ENCODE data around the gene TAS1R3.

Gene TAS1R3

DNA sequence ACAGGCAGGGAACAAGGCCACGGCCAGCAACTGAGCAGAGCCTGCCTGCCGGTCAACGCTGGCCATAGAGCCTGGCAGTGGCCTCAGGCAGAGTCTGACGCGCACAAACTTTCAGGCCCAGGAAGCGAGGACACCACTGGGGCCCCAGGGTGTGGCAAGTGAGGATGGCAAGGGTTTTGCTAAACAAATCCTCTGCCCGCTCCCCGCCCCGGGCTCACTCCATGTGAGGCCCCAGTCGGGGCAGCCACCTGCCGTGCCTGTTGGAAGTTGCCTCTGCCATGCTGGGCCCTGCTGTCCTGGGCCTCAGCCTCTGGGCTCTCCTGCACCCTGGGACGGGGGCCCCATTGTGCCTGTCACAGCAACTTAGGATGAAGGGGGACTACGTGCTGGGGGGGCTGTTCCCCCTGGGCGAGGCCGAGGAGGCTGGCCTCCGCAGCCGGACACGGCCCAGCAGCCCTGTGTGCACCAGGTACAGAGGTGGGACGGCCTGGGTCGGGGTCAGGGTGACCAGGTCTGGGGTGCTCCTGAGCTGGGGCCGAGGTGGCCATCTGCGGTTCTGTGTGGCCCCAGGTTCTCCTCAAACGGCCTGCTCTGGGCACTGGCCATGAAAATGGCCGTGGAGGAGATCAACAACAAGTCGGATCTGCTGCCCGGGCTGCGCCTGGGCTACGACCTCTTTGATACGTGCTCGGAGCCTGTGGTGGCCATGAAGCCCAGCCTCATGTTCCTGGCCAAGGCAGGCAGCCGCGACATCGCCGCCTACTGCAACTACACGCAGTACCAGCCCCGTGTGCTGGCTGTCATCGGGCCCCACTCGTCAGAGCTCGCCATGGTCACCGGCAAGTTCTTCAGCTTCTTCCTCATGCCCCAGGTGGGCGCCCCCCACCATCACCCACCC lies at the start of gene TAS1R3:
Gene TAS1R3 (plus strand): TSS at position 213 of the 898 bp plus-strand sequence. CDS start 66 bp downstream, at position 279.
- H4K20me1 ChIP-seq (ENCODE audit: insufficient read depth, low read length), result 0 out of 2 replicates have a peak, but pooled peaks cover under 1% of the 10 kb centered on the region
- no peaks in the 10 kb centered on the region for H3K79me2 ChIP-seq (ENCODE audit: low read length)
- H2AFZ ChIP-seq (ENCODE audit: low read depth, low read length), result no peak within 1 kb of the TSS
- H3K9ac ChIP-seq (ENCODE audit: low read length), result no peak within 1 kb of the TSS
- H3K27me3 ChIP-seq (ENCODE audit: low read depth, low read length), result no peaks in the 10 kb centered on the region
- H3K4me3 ChIP-seq (ENCODE audit: low read length), result no peak within 1 kb of the TSS
- no peak within 1 kb of the TSS for H3K27ac ChIP-seq (ENCODE audit: low read length)
- H3K36me3 ChIP-seq (replicated peaks; ENCODE audit: low read depth, low read length), result peaks cover 4% of the 10 kb centered on the region
- no peak within 1 kb of the TSS for H3K4me2 ChIP-seq (ENCODE audit: low read length)
- TF ChIP-seq, protein P1, sequence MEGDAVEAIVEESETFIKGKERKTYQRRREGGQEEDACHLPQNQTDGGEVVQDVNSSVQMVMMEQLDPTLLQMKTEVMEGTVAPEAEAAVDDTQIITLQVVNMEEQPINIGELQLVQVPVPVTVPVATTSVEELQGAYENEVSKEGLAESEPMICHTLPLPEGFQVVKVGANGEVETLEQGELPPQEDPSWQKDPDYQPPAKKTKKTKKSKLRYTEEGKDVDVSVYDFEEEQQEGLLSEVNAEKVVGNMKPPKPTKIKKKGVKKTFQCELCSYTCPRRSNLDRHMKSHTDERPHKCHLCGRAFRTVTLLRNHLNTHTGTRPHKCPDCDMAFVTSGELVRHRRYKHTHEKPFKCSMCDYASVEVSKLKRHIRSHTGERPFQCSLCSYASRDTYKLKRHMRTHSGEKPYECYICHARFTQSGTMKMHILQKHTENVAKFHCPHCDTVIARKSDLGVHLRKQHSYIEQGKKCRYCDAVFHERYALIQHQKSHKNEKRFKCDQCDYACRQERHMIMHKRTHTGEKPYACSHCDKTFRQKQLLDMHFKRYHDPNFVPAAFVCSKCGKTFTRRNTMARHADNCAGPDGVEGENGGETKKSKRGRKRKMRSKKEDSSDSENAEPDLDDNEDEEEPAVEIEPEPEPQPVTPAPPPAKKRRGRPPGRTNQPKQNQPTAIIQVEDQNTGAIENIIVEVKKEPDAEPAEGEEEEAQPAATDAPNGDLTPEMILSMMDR (IDR thresholded peaks at IDR 0.05; ENCODE audit: low read depth, low read length), result no peak
- no peak for TF ChIP-seq EZH2phosphoT487 (IDR thresholded peaks at IDR 0.05; ENCODE audit: low read depth)
- no peaks in the 10 kb centered on the region for H3K4me1 ChIP-seq (ENCODE audit: low read length)
- H3K9me3 ChIP-seq (ENCODE audit: insufficient read depth, low read length), result no peaks in the 10 kb centered on the region

DNA sequence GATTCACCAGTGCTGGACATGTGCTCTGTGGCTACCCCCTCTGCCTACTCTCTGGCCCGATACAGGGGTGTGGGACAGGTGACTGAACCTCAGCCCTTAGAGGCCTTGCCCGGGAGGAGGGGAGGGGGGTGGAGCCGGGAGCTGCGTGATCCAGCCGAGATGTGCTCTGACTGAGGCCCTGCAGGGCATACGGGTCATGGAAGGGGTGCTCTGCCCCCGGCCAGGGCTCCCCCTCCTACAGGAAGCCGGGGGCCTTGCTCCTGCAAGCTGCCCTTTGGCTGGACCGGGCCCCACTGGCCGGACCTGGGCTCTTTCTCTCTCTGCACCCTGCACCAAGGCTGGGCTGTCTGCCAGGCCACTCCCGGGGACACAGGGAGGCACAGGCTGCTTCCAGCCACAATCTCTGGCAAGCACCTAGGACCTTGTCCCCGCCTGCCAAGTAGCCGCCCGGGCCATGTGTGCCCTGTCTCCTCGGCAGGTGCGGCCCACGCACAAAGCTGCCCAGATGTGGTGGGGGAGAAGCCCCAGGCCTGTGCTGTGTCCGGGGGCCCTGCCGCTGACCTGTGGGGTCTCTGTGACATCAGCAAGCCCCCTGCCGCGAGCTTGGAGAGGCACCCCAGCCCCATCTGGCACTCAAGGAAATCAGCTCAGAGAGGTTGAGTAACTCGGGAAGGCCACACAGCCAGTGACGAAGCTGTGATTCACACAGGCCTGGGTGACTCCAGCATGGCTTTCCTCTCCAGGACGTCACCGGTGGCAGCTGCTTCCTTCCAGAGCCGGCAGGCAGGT lies 49.4 kb upstream of the TAS1R3 start:
- Histone ChIP-seq H3K27me3 (ENCODE audit: low read depth, low read length) (no peaks in the 10 kb centered on the region), H2AFZ (ENCODE audit: low read depth, low read length) (no peak overlapping the region), H3K9me3 (ENCODE audit: insufficient read depth, low read length) (no peaks in the 10 kb centered on the region), H3K4me3 (ENCODE audit: low read length) (no peak overlapping the region), H3K36me3 (replicated peaks; ENCODE audit: low read depth, low read length) (no peaks in the 10 kb centered on the region), H3K4me2 (ENCODE audit: low read length) (no peak overlapping the region), H4K20me1 (ENCODE audit: insufficient read depth, low read length) (no peaks in the 10 kb centered on the region), H3K9ac (ENCODE audit: low read length) (no peak overlapping the region), H3K27ac (ENCODE audit: low read length) (no peak overlapping the region), H3K79me2 (ENCODE audit: low read length) (no peaks in the 10 kb centered on the region), H3K4me1 (ENCODE audit: low read length) (peaks cover 3% of the 10 kb centered on the region; the same call in 1 of the 2 replicates)
- no peak for TF ChIP-seq EZH2phosphoT487 (IDR thresholded peaks at IDR 0.05; ENCODE audit: low read depth)
- TF ChIP-seq, protein P1 (IDR thresholded peaks at IDR 0.05; ENCODE audit: low read depth, low read length), result no peak

DNA sequence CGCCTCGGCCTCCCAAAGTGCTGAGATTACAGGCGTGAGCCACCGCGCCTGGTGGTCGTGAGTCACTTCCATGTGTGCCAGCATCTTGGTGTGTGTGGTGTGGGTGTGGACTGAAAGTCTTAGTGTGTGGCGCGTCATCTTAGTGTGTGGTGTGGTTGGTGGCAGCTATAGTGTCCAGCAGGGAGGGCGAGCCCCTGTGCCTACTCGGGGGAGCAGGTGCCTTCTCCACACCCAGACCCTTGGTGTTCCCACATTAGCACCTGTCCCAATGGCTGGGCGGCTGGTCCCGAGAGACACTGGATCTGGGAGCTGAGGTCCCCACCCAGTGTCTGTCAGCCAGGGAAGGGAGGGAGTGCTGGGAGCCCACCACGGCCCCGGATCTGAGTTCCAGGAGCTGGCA lies 48.1 kb upstream of the TAS1R3 start:
- H3K36me3 ChIP-seq (replicated peaks; ENCODE audit: low read depth, low read length), result no peaks in the 10 kb centered on the region
- no peak overlapping the region for H3K9ac ChIP-seq (ENCODE audit: low read length)
- H2AFZ ChIP-seq (ENCODE audit: low read depth, low read length), result no peak overlapping the region
- H4K20me1 ChIP-seq (ENCODE audit: insufficient read depth, low read length), result no peaks in the 10 kb centered on the region
- no peaks in the 10 kb centered on the region for H3K79me2 ChIP-seq (ENCODE audit: low read length)
- TF ChIP-seq, protein P1 (IDR thresholded peaks at IDR 0.05; ENCODE audit: low read depth, low read length), result no peak
- no peak for TF ChIP-seq EZH2phosphoT487 (IDR thresholded peaks at IDR 0.05; ENCODE audit: low read depth)
- H3K9me3 ChIP-seq (ENCODE audit: insufficient read depth, low read length), result no peaks in the 10 kb centered on the region
- peaks cover 3% of the 10 kb centered on the region; the same call in 1 of the 2 replicates for H3K4me1 ChIP-seq (ENCODE audit: low read length)
- no peak overlapping the region for H3K4me2 ChIP-seq (ENCODE audit: low read length)
- no peaks in the 10 kb centered on the region for H3K27me3 ChIP-seq (ENCODE audit: low read depth, low read length)
- no peak overlapping the region for H3K4me3 ChIP-seq (ENCODE audit: low read length)
- no peak overlapping the region for H3K27ac ChIP-seq (ENCODE audit: low read length)

DNA sequence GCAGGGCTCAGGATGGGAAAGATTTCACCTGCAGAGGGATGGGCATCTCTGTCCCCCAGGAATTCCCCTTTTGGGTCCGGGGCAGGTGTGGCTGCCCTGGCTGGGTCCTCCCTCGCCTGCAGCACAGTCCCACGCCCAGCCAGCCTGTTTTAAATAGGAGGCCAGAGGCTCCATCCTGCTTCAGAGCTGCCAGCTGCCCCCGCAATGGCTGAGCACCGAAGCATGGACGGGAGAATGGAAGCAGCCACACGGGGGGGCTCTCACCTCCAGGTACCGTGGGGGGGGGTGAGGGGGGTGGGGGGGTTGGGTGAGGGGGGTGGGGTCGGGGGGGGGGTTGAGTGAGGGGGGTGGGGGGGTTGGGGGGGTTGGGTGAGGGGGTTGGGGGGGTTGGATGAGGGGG lies 47.3 kb upstream of the TAS1R3 start:
- Histone ChIP-seq H3K27me3 (ENCODE audit: low read depth, low read length) (no peaks in the 10 kb centered on the region), H3K79me2 (ENCODE audit: low read length) (no peaks in the 10 kb centered on the region), H4K20me1 (ENCODE audit: insufficient read depth, low read length) (no peaks in the 10 kb centered on the region), H3K9me3 (ENCODE audit: insufficient read depth, low read length) (no peaks in the 10 kb centered on the region), H3K27ac (ENCODE audit: low read length) (no peak overlapping the region), H2AFZ (ENCODE audit: low read depth, low read length) (no peak overlapping the region), H3K36me3 (replicated peaks; ENCODE audit: low read depth, low read length) (no peaks in the 10 kb centered on the region), H3K4me3 (ENCODE audit: low read length) (no peak overlapping the region), H3K4me1 (ENCODE audit: low read length) (peaks cover 3% of the 10 kb centered on the region; the same call in 1 of the 2 replicates), H3K9ac (ENCODE audit: low read length) (no peak overlapping the region), H3K4me2 (ENCODE audit: low read length) (no peak overlapping the region)
- TF ChIP-seq, protein P1 (IDR thresholded peaks at IDR 0.05; ENCODE audit: low read depth, low read length), result no peak
- TF ChIP-seq EZH2phosphoT487 (IDR thresholded peaks at IDR 0.05; ENCODE audit: low read depth), result no peak

Data from OCI-LY3 (cell line).